DND-41 (cell line): Measurements from ENCODE around the gene ASB4.

ENCODE experiments used
- CTCF ChIP-seq: IDR thresholded peaks from 2 replicates; pipeline ENCODE4 v1.5.1; 2012; ENCODE audit warnings: borderline replicate concordance, low read length, moderate library complexity, mild to moderate bottlenecking; ENCODE audit not compliant: poor library complexity, severe bottlenecking; ENCODE audit errors: extremely low read depth
- EZH2 ChIP-seq: IDR thresholded peaks from 3 replicates; pipeline ENCODE4 v1.6.1; 2012; ENCODE audit warnings: borderline replicate concordance, low read depth, mild to moderate bottlenecking, moderate library complexity, low read length, inconsistent platforms; ENCODE audit not compliant: severe bottlenecking

- TF ChIP-seq EZH2 (no peak), CTCF (no peak)
These were observed 9.5 kb upstream of the ASB4 start for GRCh38 chr7:95476072-95476847.
